Activated CD8-positive, alpha-beta memory T cell treated with anti-CD3 and anti-CD28 coated beads, Interleukin-2, amount 50 U/mL, for 1 hour (primary cell): ENCODE results near the gene PCGF2.

Source experiments
- DNase-seq: peaks from one replicate; pipeline ENCODE4 v3.0.0-alpha.2; 2020; ENCODE audit errors: extremely low read depth

PCGF2 gene

DNA sequence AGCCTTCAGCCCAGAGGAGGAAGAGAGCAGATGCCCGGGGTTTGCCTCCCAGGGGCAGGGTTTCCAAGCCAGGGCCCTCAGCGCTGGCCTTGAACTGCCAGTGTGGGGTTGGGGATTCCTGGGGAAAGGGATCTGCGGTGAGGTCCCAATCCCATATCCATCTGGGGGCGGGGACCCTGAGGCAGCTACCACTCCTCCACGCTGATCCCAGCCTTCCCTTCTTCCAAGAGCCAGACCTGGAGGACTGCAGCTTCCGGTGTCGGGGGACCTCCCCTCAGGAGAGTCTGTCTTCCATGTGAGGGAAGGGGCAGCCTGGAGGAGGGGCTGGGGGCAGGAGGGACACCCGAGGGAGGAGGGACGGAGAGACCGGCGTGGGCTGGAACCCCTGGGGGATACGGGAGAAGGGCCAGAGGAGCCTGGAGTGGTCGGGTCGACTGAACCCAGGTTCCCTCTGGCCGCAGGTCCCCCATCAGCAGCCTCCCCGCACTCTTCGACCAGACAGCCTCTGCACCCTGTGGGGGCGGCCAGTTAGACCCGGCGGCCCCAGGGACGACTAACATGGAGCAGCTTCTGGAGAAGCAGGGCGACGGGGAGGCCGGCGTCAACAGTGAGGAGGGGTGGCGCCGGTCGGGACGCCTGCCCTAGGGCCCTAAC, 28.7 kb downstream of the PCGF2 start:
- DNase-seq = no peak

DNA sequence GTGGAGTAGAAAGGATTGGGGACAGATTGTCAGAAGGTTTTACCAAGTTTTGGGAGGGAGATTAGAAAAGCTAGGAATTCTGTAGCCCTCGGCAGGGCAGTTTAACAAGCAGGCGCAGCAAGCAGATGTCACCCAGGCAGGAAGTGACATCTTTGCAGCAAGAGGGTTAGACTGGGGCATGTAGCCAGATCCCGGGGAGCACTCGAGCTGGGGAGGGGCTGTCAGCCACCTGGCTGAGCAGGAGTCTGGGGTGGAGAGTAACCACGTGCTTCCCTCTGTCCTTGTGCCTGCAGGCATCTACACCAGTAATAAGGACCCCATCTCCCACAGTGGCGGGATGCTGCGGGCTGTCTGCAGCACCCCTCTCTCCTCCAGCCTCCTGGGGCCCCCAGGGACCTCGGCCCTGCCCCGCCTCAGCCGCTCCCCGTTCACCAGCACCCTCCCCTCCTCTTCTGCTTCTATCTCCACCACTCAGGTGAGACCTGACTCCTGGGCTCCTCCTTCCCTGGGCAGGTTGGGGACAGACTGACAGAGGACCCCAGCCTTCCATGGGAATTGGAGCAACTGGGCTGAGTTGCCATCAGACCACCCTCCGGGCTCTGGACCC, 30.9 kb downstream of the PCGF2 start:
- no peak for DNase-seq

DNA sequence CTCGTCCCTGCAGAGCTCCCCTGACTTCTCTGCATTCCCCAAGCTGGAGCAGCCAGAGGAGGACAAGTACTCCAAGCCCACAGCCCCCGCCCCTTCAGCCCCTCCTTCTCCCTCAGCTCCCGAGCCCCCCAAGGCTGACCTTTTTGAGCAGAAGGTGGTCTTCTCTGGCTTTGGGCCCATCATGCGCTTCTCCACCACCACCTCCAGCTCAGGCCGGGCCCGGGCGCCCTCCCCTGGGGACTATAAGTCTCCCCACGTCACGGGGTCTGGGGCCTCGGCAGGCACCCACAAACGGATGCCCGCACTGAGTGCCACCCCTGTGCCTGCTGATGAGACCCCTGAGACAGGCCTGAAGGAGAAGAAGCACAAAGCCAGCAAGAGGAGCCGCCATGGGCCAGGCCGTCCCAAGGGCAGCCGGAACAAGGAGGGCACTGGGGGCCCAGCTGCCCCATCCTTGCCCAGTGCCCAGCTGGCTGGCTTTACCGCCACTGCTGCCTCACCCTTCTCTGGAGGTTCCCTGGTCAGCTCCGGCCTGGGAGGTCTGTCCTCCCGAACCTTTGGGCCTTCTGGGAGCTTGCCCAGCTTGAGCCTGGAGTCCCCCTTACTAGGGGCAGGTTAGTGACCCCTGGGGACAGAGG, 31.6 kb downstream of the PCGF2 start:
- DNase-seq = no peak

DNA sequence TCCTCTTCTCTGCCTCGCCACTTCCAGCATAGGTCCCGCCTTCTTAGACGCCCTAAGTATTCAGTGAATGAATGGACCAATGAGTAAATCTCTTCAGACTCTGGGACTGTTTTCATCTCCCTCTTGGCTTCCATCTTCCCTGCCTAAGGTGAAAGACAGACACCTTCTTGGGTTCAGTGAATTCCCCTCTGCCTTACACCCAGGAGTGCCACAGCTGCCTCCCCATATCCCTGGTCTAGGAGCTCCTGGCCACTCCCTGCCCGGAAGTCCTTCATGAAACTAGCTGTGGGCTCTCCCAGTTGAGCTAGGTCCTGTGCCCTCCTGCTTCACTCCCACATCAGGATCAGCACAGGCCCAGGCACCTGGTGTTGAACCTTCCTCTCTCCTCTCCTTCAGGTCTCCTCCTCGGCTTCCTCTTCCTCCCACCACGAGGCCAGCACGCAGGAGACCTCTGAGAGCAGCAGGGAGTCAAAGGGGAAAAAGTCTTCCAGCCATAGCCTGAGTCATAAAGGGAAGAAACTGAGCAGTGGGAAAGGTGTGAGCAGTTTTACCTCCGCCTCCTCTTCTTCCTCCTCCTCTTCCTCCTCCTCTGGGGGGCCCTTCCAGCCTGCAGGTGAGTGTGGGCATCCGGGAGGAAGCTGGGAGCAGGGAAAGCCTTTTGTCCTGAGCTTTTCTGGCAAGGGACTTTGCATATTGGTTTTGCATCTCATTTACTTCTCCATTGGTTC, 32.8 kb downstream of the PCGF2 start:
- no peak for DNase-seq

DNA sequence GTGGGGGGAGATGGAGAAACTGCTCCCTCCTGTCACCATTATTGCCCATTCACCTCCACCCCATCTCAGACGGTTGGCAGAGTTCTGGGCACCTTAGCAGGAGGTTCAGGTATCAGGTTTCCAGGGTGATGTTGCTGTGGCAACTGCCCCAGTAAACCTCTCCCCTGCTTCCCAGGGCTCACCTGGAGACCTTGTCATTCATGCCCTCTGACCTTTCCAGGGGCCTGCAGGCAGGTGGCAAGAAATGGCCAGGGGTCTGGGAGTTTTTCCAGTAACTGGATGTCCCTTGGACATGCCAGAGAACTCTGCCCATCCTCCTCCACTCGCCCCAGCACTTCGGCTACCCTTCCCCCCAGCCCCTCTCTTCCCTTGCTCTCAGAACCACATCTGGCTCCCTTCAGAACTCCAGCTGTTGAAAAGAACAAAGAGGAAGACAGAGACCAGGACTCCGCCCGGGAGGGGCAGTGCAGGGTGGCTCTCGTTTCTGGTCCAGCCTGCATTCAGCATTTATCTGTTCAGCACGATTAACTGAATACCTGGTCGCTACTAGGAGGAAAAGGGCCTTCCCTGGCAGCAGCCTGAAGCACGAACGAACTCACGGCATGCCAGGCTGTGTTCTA, 34.6 kb downstream of the PCGF2 start:
- DNase-seq = no peak

DNA sequence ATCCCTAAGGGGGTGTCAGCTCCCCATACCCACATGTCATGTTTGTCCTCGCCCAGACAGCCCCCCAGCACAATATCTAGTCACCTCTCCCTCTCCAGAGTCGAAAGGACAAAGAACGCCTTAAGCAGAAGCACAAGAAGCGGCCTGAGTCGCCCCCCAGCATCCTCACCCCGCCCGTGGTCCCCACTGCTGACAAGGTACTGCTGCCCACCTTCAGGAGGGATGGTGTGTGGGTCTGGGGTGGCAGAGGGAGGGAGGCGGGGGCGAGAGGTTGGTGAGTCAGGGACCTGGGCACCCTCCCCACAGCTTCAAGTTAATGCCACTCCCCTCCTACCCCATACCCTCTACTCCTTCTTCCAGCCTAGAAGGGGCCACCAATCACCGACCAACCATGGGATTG, 35.5 kb downstream of the PCGF2 start:
- no peak for DNase-seq

DNA sequence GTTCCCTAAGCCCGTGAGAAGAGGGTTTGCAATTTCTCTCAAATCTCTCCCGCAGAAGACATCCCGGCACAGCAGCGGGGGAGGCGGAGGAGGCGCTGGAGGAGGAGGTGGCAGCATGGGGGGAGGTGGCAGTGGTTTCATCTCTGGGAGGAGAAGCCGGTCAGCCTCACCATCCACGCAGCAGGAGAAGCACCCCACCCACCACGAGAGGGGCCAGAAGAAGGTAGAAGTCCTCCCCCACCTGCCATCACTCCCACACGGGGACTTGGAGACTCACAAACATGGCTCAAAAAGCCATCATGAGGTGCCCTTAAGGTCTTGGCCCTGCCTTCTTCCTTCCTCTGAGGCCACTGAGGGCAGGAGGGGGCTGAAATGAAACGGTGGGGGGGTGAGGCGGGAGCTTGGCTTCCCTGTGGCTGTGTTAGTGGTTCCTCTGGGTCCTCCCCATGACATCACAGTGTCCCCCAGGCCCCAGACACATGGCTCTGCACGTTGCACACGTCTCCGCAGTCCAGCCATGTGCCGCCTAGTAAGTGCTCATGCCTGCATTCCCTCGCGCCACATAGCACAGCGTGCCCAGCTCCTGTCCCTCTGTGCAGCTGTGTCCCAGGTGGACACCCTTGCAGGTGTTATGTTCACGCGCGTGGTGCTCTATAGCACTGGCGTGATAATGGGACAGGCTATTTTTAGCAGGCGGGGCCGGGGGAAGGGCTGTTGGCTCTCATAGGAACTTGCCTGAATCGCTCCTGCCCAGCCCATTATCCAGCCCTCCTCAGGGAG, 36.2 kb downstream of the PCGF2 start:
- no peak for DNase-seq

DNA sequence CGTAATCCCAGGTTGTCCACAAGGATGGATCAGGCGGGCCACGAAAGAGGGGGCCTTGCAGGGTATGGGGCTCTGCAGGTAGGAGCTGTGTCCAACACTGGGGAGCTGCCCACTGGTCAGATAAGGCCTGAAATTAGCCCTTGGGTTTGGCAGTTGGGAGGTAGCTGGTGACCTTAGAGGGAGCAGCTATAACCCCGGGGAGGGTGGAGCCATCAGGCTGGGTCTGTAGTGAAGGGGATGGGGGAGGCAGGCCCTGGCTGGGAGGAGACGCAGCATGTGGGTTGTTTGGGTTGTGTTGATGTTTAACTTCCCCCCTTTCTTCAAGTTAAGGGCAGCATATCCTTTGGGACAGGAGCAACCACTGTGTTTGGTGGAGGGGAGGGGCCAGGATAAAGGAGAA, 37.2 kb downstream of the PCGF2 start:
- DNase-seq = no peak

DNA sequence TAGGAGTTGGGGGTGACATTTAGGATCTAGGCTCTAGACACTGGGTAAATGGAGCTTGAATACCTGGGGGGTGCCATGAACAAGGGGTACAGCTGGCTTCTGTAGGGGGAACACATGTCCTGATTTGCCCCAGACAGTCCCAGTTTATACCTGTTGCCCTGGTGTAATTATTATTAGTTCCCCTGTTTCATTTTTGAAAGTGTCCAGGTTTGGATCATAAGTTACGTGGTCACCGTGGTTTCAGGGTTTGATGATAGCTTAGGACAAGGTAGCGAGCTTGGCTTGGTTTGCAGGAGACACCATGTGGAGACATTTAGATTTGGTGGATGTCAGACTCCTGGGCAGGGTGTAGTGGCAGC, 37.6 kb downstream of the PCGF2 start:
- DNase-seq = no peak

DNA sequence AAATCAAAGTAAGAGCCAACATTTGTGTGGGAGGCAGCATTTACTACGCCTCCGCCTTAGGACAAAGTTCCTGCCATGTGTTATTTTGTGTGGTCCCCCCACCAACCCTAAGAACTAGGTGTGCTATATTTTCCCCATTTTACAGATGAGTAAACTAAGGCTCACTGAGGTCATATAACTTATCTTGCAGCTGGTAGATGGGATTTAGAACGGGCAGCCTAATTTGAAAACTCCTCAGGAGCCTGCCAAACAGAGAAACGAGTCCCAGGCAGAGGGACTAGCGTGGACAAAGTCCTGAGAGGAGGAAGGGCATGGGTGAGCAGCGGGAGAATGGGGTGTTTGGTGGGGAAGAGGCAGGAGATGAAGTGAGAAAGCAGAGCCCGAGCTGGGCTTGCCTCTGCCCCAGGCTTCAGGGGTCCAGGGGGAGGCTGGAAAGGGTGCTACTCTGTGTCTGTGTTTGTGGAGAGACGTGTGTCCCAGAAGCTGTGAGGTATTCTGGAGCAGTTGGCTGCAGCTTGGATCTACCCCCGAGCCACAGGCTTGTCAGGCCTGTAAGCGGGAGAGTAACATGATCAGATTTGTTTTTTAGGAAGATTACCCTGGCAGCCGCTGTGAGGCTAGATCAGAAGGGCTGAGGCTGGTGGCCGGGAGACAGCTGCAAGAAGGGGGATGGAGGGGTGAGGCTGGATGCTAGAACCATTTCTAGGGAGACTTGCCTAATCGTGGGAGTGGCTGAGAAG, 38.1 kb downstream of the PCGF2 start:
- DNase-seq = no peak

DNA sequence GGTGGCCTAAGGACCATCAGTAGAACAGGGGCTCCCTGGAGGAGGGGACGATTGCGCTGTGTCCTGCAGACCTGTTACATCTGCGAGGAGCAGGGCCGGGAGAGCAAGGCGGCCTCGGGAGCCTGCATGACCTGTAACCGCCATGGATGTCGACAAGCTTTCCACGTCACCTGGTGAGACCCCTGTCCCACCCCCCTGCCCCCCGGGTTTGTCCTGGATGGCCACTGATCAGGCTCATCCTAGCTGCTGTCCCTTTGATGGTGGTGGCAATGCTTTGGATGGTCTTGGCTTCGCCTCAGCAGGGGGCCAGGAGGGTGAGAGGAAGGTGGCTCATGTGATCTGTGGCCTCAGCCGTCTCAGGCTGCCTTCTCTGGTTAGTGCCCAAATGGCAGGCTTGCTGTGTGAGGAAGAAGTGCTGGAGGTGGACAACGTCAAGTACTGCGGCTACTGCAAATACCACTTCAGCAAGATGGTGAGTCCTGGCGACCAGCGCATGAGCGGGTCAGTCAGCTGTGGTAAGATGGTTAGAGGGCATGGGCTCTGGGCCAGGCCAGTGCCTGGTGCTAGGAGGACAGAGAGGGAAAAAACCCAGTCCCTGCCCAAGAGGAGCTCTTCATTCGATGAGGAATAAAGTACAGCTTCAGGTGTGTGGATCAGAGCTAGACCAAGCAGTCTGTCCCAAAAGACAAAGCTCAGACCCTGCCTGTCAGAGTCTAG, 38.9 kb downstream of the PCGF2 start:
- DNase-seq = no peak

DNA sequence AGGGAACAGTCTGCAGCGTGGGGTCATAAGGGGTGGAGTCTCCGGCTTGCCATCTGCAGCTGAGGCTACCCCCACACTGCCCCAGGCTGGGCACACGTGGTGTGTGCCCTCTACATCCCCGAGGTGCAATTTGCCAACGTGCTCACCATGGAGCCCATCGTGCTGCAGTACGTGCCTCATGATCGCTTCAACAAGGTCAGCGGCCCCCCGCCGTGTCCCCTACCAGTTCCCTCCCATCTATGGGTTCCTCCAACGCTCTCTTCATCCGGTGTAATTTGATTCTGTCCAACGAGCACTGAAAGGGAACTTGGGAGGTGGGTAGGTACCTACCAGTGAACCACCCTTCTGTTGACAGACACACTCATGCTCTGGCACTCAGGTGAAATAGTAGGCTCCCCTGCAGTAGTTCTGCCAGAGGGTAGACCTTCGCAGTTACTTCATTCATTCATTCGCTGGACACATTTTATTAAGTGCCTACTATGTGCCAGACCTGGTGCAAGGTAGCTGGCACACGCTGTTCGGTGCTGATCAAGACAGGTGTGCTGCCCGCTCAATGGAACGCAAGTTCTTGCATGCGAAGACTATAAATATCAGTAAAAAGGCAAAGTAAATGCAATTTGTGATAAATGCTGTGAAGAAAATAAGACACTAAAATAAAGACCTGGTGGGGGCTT, 40.3 kb downstream of the PCGF2 start:
- no peak for DNase-seq

DNA sequence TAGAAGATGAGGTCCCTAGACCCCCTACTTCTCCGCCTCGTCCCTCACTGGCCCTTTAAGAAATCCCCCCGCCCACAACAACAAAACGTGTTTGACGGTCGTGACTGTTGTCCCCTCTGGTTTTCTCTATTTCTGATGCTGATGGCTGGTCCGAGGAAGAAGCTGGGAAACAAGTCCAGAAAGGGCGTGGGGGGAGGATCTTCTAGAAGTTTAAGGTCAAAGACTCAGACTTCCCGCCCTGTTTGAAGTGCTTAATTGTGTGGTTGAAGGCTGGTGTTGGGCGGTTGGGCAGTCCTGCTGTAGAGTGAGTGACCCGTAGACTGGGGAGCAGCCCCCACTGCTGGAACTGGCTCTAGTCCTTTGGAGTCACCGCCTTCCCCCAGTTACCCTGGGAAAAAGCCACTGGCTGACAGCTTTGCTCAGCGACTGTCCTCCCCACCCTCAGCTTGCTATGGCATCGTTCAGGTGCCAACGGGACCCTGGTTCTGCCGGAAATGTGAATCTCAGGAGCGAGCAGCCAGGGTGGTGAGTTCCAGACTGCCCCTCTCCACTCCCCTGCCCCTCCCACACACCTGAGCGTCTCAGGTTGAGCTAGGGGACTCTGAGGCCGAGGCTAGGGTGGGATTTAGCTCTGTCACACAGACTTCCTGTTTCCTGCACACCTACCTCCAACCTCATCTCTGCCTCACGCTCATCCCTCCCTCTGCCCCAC, 41.5 kb downstream of the PCGF2 start:
- DNase-seq = no peak

DNA sequence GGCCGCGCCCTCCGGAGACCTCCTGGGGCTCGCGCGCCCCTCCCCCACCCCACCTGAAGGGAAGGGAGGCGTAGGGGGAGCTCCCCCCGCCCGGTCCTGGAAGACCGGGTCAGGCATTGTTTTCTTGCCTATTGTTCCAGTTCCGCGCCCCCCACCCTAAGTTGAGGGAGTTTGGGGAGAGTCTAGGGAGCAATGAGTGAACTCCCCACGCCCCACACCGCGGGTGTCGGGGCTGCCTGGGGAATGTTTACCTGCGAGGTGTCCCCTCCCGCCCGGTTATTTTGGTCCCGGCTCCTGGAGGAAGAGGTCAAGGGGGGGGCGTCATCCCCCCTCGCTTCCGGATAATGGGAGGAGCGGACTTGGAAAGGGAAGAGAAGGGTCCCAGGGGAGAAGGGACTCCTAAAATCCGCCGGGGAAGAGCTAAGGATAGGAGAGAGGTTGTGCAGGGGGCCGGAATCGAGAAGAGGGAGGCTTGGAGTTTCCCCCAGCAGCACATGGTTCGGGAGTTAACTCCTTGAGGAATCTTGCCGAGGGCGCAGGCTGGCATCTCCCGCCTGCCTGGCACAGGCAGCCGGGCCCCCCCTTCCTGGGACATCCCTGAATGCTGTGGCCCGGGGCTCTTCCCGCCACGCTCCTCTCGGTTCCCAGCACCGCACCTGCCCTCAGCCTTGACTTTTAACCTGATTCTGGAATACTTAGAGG, 42.2 kb downstream of the PCGF2 start:
- DNase-seq = no peak

DNA sequence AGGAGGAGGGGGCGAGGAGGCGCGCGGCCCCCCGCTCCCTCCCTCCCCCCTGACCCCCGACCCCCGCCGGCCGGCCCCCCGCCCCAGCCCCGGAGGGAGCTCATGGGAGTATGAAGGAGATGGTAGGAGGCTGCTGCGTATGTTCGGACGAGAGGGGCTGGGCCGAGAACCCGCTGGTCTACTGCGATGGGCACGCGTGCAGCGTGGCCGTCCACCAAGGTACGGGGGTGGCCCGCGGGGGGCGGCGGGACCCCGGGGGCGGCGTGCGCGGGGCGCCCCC, 42.7 kb downstream of the PCGF2 start:
- DNase-seq = no peak

DNA sequence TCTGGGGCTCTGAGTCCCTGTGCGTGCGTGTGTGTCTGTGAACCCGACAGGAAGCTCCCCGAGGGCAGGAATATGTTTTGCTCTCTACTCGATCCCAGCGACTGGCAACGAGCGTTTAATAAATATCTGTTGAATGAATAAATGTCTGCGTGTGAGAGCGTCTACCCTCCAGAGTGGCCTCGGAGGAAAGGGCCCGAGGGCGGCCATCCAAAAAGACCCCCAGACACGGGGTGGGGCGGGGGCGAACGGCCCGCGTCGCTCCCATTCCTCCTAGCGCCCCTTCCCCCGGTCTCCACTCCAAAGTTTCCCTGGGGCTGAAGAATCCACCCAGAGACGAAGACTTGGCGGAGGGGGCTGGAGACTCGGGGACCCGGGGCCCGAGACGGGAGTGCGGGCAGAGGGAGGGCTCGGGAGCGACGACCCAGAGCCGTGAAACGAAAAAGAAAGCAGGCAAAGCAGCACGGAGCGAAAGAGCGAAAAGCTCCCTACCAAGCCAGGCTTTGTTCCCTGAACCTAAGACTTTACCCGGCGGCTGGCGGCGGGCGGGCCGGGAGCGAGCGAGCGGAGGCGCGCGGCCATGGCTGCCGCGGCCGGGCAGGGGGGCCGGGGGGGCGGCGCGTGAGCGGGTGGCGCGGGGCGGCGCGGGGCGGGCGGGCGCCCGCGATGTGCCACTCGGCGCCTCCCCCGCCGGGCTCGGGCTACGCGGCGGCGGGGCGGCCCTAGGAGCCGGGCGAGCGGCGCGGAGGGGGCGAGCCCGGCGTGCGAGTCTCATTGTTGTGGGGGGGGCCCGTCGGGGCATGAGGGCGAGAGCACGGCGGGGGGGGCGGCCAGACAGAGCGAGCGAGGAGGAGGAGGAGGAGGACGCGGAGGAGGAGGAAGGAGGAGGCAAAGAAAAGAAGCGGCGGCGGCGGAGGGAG, 43.3 kb downstream of the PCGF2 start, which contains the start of gene MLLT6:
Gene MLLT6 (plus strand): TSS at position 668 of the 917 bp plus-strand sequence. CDS start 360 bp downstream, outside the sequence.
- DNase-seq = no peak
